ENCODE data around the gene WDR38. TPM values are rescaled to one million over a fixed set of nuclear protein-coding genes. Genes with fewer than 3 reads are reported as not detected.

Gene WDR38
- total and polyA plus RNA-seq, 2 of the 4 experiments (the other 2 are of a cell fraction) = not detected

GRCh38 chr9:124906966-124907365 is 53.7 kb downstream of the WDR38 start:
- intact Hi-C loops (cut with micrococcal nuclease) = no loop called here
- POLR2A ChIA-PET (ENCODE audit: unreplicated experiment) = no interaction called here
- H3K56ac ChIP-seq (ENCODE audit: extremely low read depth, insufficient read depth, low read length) = no peak overlapping the region
- no peak overlapping the region for H3K23ac ChIP-seq (ENCODE audit: low read depth, low read length)
- dilution Hi-C loops (cut with HindIII; ENCODE audit: low sequenced_read_pairs, unreplicated experiment) = no loop called here
- no peaks in the 10 kb centered on the region for H4K20me1 ChIP-seq (ENCODE audit: insufficient read depth, low read length)
- H2AK9ac ChIP-seq (replicated peaks; ENCODE audit: low read depth, low read length, poor library complexity) = no peak overlapping the region
- H3K9ac ChIP-seq (ENCODE audit: low read depth, low read length) = no peak overlapping the region
- TF ChIP-seq SMC3 (IDR thresholded peaks at IDR 0.05; ENCODE audit: low read depth, low read length) (no peak), BHLHE40 (IDR thresholded peaks at IDR 0.05; ENCODE audit: low read depth, low read length) (no peak), MXI1 (IDR thresholded peaks at IDR 0.05; ENCODE audit: borderline replicate concordance, low read depth, low read length) (no peak), NFE2L2 (IDR thresholded peaks at IDR 0.05; ENCODE audit: low read depth, low read length) (no peak), MAZ (IDR thresholded peaks at IDR 0.05; ENCODE audit: borderline replicate concordance, low read depth, low read length) (no peak), MAFK (IDR thresholded peaks at IDR 0.05; ENCODE audit: low read depth, low read length) (no peak), FOS (IDR thresholded peaks at IDR 0.05; ENCODE audit: low read depth, low read length) (no peak), USF2 (IDR thresholded peaks at IDR 0.05; ENCODE audit: low read depth, low read length) (no peak), RAD21 (IDR thresholded peaks at IDR 0.05; ENCODE audit: low read length) (no peak), ELK1 (IDR thresholded peaks at IDR 0.05; ENCODE audit: borderline replicate concordance, low read depth, low read length) (no peak), RCOR1 (IDR thresholded peaks at IDR 0.05; ENCODE audit: insufficient replicate concordance, low read length) (no peak), CEBPB (IDR thresholded peaks at IDR 0.05; ENCODE audit: low read depth, low read length) (no peak), CHD1 (IDR thresholded peaks at IDR 0.05; ENCODE audit: low read depth, low read length) (no peak)
- no peak overlapping the region for H2AFZ ChIP-seq (replicated peaks; ENCODE audit: low read length, poor library complexity)
- H3K14ac ChIP-seq (replicated peaks; ENCODE audit: low read depth, low read length) = no peak overlapping the region
- no peak overlapping the region for H3K4ac ChIP-seq (ENCODE audit: low read depth, low read length)
- DNase-seq = no peak
- H2BK120ac ChIP-seq (ENCODE audit: low read depth, low read length) = no peak overlapping the region
- H3K4me2 ChIP-seq (ENCODE audit: low read depth, low read length) = no peak overlapping the region
- no peak overlapping the region for H2BK5ac ChIP-seq (ENCODE audit: low read depth, low read length, poor library complexity, severe bottlenecking)
- no peak for ATAC-seq (ENCODE audit: low read depth)
- no CpG with 5 or more reads among the region's 1 CpG for WGBS, 2 experiments (ENCODE audit: extremely low coverage in 2 of 2, insufficient read length in 1 of 2)
- no TSS peak for BruUV-seq (replicated peaks)
- no peaks in the 10 kb centered on the region for H3K4me1 ChIP-seq (ENCODE audit: control insufficient read depth, insufficient read depth, low read length)
- 0 out of 4 replicates have a peak, but pooled peaks cover 0 to 3% of the 10 kb centered on the region in 2 experiments for H3K79me1 ChIP-seq (ENCODE audit: low read depth in 1 of 2, low read length in 2 of 2)
- H3K9me1 ChIP-seq (ENCODE audit: insufficient read depth, low read length) = 0 out of 2 replicates have a peak, but pooled peaks cover 6% of the 10 kb centered on the region
- H2AK5ac ChIP-seq (ENCODE audit: low read depth, low read length) = no peak overlapping the region
- H3K4me3 ChIP-seq (ENCODE audit: insufficient read depth, low read depth, low read length) = no peak overlapping the region
- CTCF ChIA-PET = no interaction called here
- H2BK15ac ChIP-seq (ENCODE audit: low read depth, low read length) = no peak overlapping the region
- in situ Hi-C loops (cut with MboI; ENCODE audit: low sequenced_read_pairs) = loop anchor here (25.0 kb wide), 1 partner anchor 455 kb away; no protein-coding TSS in a partner anchor
- H3K18ac ChIP-seq (ENCODE audit: low read depth, low read length) = no peak overlapping the region
- peaks cover 24% of the 10 kb centered on the region for H3K36me3 ChIP-seq (ENCODE audit: control insufficient read depth, insufficient read depth, low read length)
- no peak overlapping the region for H3K27ac ChIP-seq (ENCODE audit: insufficient read depth, low read length)
- no peak overlapping the region for H4K8ac ChIP-seq (ENCODE audit: low read depth in 2 of 2, low read length in 2 of 2)
- H3K9me3 ChIP-seq (ENCODE audit: control insufficient read depth, insufficient read depth, low read length) = no peaks in the 10 kb centered on the region
- H2BK20ac ChIP-seq (ENCODE audit: low read depth, low read length) = no peak overlapping the region
- no peak overlapping the region for H4K5ac ChIP-seq (ENCODE audit: low read depth, low read length)
- no peaks in the 10 kb centered on the region for H3K27me3 ChIP-seq (ENCODE audit: control insufficient read depth, insufficient read depth, low read length)
- H4K91ac ChIP-seq (ENCODE audit: insufficient read depth, low read depth, low read length) = no peak overlapping the region

All from IMR-90 (cell line).